Left kidney (tissue), 8 donors: ENCODE data around the gene STK32B. TPM values are rescaled to one million over a fixed set of nuclear protein-coding genes. Genes with fewer than 3 reads are reported as not detected.
"Not testable (repeated sequence)": the region's sequence is repeated elsewhere in the genome, so short reads cannot be mapped to it uniquely, and the experiment has no call there.

Experiments
- DNase-seq: peaks from one replicate; pipeline ENCODE4 v3.0.0-alpha.2; 2013
- long read RNA-seq, 8 donors: transcript quantifications; one replicate each; lab custom pipeline, GENCODE V29; 2026
- polyA plus RNA-seq: library from polyadenylated mRNA; unstranded; fragments of 120-200 nt; gene quantifications from one replicate; pipeline ENCODE4 v1.2.1, GENCODE V29; 2013; ENCODE audit not compliant: insufficient read length

The STK32B gene
- 11.1 TPM for polyA plus RNA-seq
- long read RNA-seq, donor 1, transcript STK32B-201 (12 exons, 3,582 nt): major isoform, 6 of 6 reads
- long read RNA-seq, donor 1, partial matches to known transcripts: 0 of 6 reads
- long read RNA-seq, donor 1, other reads (novel, unspliced or antisense): 0 of 6 reads
- long read RNA-seq, donor 2, partial matches to known transcripts: 0 of 4 reads
- long read RNA-seq, donor 2, other reads (novel, unspliced or antisense): 0 of 4 reads
- long read RNA-seq, donor 3: 0 reads
- long read RNA-seq, donor 4, partial matches to known transcripts: 0 of 1 reads
- long read RNA-seq, donor 4, other reads (novel, unspliced or antisense): 0 of 1 reads
- long read RNA-seq, donor 5, partial matches to known transcripts: 0 of 1 reads
- long read RNA-seq, donor 5, other reads (novel, unspliced or antisense): 0 of 1 reads
- long read RNA-seq, donor 6, partial matches to known transcripts: 0 of 3 reads
- long read RNA-seq, donor 6, other reads (novel, unspliced or antisense): 0 of 3 reads
- long read RNA-seq, donor 7, partial matches to known transcripts: 0 of 1 reads
- long read RNA-seq, donor 7, other reads (novel, unspliced or antisense): 0 of 1 reads
- long read RNA-seq, donor 8: 0 reads

GRCh38 chr4:5051278-5052203 lies at the start of gene STK32B:
TSS of gene STK32B (plus strand) at chr4:5051480.
- peak; percentile 43 for DNase-seq

GRCh38 chr4:5001641-5002040 lies 49.6 kb upstream of the STK32B start:
- DNase-seq: not testable (repeated sequence)

GRCh38 chr4:5003372-5003857 lies 47.9 kb upstream of the STK32B start:
- DNase-seq: no peak

- no peak for DNase-seq
Observed at GRCh38 chr4:5003918-5004317, 47.4 kb upstream of the STK32B start.

GRCh38 chr4:5004496-5004895 lies 46.8 kb upstream of the STK32B start:
- no peak for DNase-seq

- DNase-seq: not testable (repeated sequence)
Observed at GRCh38 chr4:5006932-5007331, 44.3 kb upstream of the STK32B start.

GRCh38 chr4:5009796-5010195 lies 41.5 kb upstream of the STK32B start:
- no peak for DNase-seq

- no peak for DNase-seq
Observed at GRCh38 chr4:5010984-5011383, 40.3 kb upstream of the STK32B start.

- no peak for DNase-seq
Observed at GRCh38 chr4:5012244-5012898, 38.9 kb upstream of the STK32B start.

- no peak for DNase-seq
Observed at GRCh38 chr4:5012958-5013357, 38.3 kb upstream of the STK32B start.

GRCh38 chr4:5014007-5014682 lies 37.1 kb upstream of the STK32B start:
- no peak for DNase-seq

- DNase-seq: no peak
Observed at GRCh38 chr4:5018096-5018495, 33.2 kb upstream of the STK32B start.

GRCh38 chr4:5018603-5019002 lies 32.7 kb upstream of the STK32B start:
- no peak for DNase-seq

- no peak for DNase-seq
Observed at GRCh38 chr4:5019274-5019673, 32.0 kb upstream of the STK32B start, which contains the start of gene CYTL1. TSS of gene CYTL1 (minus strand) at chr4:5019458. CDS start at chr4:5019445, 13 bp downstream.

GRCh38 chr4:5019796-5020195 lies 31.5 kb upstream of the STK32B start:
- no peak for DNase-seq

- DNase-seq: no peak
Observed at GRCh38 chr4:5020341-5020740, 30.9 kb upstream of the STK32B start.

- no peak for DNase-seq
Observed at GRCh38 chr4:5021546-5021945, 29.7 kb upstream of the STK32B start.

GRCh38 chr4:5024673-5025072 lies 26.6 kb upstream of the STK32B start:
- DNase-seq: no peak

GRCh38 chr4:5026371-5026770 lies 24.9 kb upstream of the STK32B start:
- DNase-seq: no peak

GRCh38 chr4:5027346-5027745 lies 23.9 kb upstream of the STK32B start:
- no peak for DNase-seq

GRCh38 chr4:5028480-5028879 lies 22.8 kb upstream of the STK32B start:
- no peak for DNase-seq
